HEK293 (cell line): ENCODE measurements around the gene NOL7.

Experiments
- CTCF ChIA-PET: fragments of 350-600 bp; formaldehyde crosslinking; extraction: SDS; loops from one replicate; lab custom pipeline; 2021; ENCODE audit warnings: antibody characterized with exemption; lab: Yijun Ruan, JAX
- POLR2A ChIA-PET: fragments of 300-600 bp; formaldehyde crosslinking; extraction: SDS; loops from one replicate; lab custom pipeline; 2020; ENCODE audit warnings: antibody characterized with exemption, inconsistent platforms; lab: Yijun Ruan, JAX
- H3K27ac ChIP-seq: fragments of 200-500 bp; sonication (Bioruptor generic); 2 replicates; pipeline ENCODE4 v1.5.1; 2014; ENCODE audit warnings: low read depth, low read length, control low read depth, inconsistent platforms; ENCODE audit errors: extremely low read depth
- H3K36me3 ChIP-seq, 2 experiments: fragments of 200-500 bp in 1 of 2; sonication (Bioruptor generic) in 1 of 2; 1 replicate in 1 of 2; 2 replicates in 1 of 2; pipeline ENCODE4 v1.5.1; 2014 to 2017; ENCODE audit warnings: inconsistent platforms in 2 of 2, low read length in 2 of 2; ENCODE audit not compliant: control insufficient read depth in 2 of 2, insufficient read depth in 1 of 2
- H3K4me1 ChIP-seq: fragments of 200-500 bp; sonication (Bioruptor generic); 2 replicates; pipeline ENCODE4 v1.5.1; 2014; ENCODE audit warnings: mild to moderate bottlenecking, low read length, inconsistent platforms; ENCODE audit not compliant: control insufficient read depth, insufficient read depth
- H3K4me3 ChIP-seq: 2 replicates; pipeline ENCODE4 v1.5.1; 2011; ENCODE audit warnings: low read depth, mild to moderate bottlenecking, control low read depth, low read length, moderate library complexity
- H3K9me3 ChIP-seq: fragments of 200-500 bp; sonication (Bioruptor generic); 2 replicates; pipeline ENCODE4 v1.5.1; 2014; ENCODE audit warnings: low read depth, low read length, inconsistent platforms; ENCODE audit not compliant: control insufficient read depth, insufficient read depth
- ATF2 ChIP-seq: fragments of 450-650 bp; formaldehyde crosslinking; IDR thresholded peaks from 2 replicates; pipeline ENCODE4 v1.5.1; 2016; ENCODE audit warnings: missing biosample characterization, missing genetic modification characterization, low read depth
- FEZF1 ChIP-seq: fragments of 450-650 bp; formaldehyde crosslinking; IDR thresholded peaks from 2 replicates; pipeline ENCODE4 v1.5.1; 2016; ENCODE audit warnings: missing biosample characterization, missing genetic modification characterization
- KLF16 ChIP-seq: fragments of 450-650 bp; formaldehyde crosslinking; IDR thresholded peaks from 2 replicates; pipeline ENCODE4 v1.5.1; 2017; ENCODE audit warnings: missing biosample characterization, missing genetic modification characterization
- OVOL3 ChIP-seq: fragments of 450-650 bp; formaldehyde crosslinking; IDR thresholded peaks from 2 replicates; pipeline ENCODE4 v1.5.1; 2016; ENCODE audit warnings: missing biosample characterization, missing genetic modification characterization
- PRDM4 ChIP-seq: fragments of 450-650 bp; formaldehyde crosslinking; IDR thresholded peaks from 2 replicates; pipeline ENCODE4 v1.5.1; 2017; ENCODE audit warnings: missing biosample characterization, missing genetic modification characterization
- ZBTB10 ChIP-seq: fragments of 450-650 bp; formaldehyde crosslinking; IDR thresholded peaks from 2 replicates; pipeline ENCODE4 v1.5.1; 2016; ENCODE audit warnings: missing biosample characterization, missing genetic modification characterization
- ZNF132 ChIP-seq: fragments of 450-650 bp; formaldehyde crosslinking; IDR thresholded peaks from 2 replicates; pipeline ENCODE4 v1.5.1; 2017; ENCODE audit warnings: missing biosample characterization, missing genetic modification characterization, borderline replicate concordance
- ZNF223 ChIP-seq: fragments of 450-650 bp; formaldehyde crosslinking; IDR thresholded peaks from 2 replicates; pipeline ENCODE4 v1.5.1; 2016; ENCODE audit warnings: missing biosample characterization, missing genetic modification characterization
- ZNF266 ChIP-seq: fragments of 450-650 bp; formaldehyde crosslinking; IDR thresholded peaks from 2 replicates; pipeline ENCODE4 v1.5.1; 2016; ENCODE audit warnings: missing biosample characterization, missing genetic modification characterization, low read depth
- ZNF280D ChIP-seq: fragments of 450-650 bp; formaldehyde crosslinking; IDR thresholded peaks from 2 replicates; pipeline ENCODE4 v1.5.1; 2016; ENCODE audit warnings: missing biosample characterization, missing genetic modification characterization
- ZNF558 ChIP-seq: fragments of 450-650 bp; formaldehyde crosslinking; IDR thresholded peaks from 2 replicates; pipeline ENCODE4 v1.5.1; 2016; ENCODE audit warnings: missing biosample characterization, missing genetic modification characterization
- ZSCAN23 ChIP-seq: fragments of 450-650 bp; formaldehyde crosslinking; IDR thresholded peaks from 2 replicates; pipeline ENCODE4 v1.5.1; 2016; ENCODE audit warnings: missing biosample characterization, missing genetic modification characterization
- TF ChIP-seq, protein P1 (sequence below): fragments of 450-650 bp; formaldehyde crosslinking; IDR thresholded peaks from 2 replicates; pipeline ENCODE4 v1.5.1; 2016; ENCODE audit warnings: missing biosample characterization, missing genetic modification characterization

Gene NOL7

DNA sequence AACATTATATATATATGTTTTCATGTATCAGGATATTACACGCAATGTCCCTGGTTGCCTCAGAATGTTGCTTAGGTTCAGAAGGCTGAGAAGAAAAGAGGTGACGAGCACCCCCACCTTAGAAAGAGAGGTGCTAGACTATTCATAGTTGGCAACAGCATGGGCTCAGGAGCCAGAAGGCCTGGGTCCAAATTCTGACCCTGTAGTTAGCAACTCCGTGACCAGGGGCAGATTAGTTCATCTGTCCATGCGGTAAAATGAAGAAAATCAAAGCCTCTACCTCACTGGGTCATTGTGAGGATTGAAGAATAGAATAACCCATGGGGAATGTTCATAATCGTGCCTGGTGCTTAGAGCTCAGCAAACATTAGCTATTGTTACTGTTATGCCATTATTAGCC is 46.2 kb upstream of the NOL7 start (continued):
- TF ChIP-seq ATF2 (tag by site-specific recombination) (no peak), PRDM4 (tag by site-specific recombination) (no peak), ZSCAN23 (tag by site-specific recombination) (no peak), ZBTB10 (no peak), ZNF266 (no peak)

- H3K27ac ChIP-seq: no peak overlapping the region
- CTCF ChIA-PET: interaction anchor here (0.6 to 4.6 kb wide), 6 partner anchors 11 to 495 kb away, joined by 3 to 62 read pairs (median 3); no protein-coding TSS in a partner anchor
- no peaks in the 10 kb centered on the region for H3K36me3 ChIP-seq
- H3K9me3 ChIP-seq: no peaks in the 10 kb centered on the region
- H3K4me3 ChIP-seq: no peak overlapping the region
- TF ChIP-seq ZNF558 (tag by site-specific recombination) (no peak), ZNF223 (no peak), ZNF132 (tag by site-specific recombination) (no peak), OVOL3 (tag by site-specific recombination) (no peak), FEZF1 (tag by site-specific recombination) (no peak), KLF16 (tag by site-specific recombination) (no peak), ZNF280D (tag by site-specific recombination) (no peak)
- TF ChIP-seq, protein P1, sequence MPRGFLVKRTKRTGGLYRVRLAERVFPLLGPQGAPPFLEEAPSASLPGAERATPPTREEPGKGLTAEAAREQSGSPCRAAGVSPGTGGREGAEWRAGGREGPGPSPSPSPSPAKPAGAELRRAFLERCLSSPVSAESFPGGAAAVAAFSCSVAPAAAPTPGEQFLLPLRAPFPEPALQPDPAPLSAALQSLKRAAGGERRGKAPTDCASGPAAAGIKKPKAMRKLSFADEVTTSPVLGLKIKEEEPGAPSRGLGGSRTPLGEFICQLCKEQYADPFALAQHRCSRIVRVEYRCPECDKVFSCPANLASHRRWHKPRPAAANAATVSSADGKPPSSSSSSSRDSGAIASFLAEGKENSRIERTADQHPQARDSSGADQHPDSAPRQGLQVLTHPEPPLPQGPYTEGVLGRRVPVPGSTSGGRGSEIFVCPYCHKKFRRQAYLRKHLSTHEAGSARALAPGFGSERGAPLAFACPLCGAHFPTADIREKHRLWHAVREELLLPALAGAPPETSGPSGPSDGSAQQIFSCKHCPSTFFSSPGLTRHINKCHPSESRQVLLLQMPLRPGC (tag by site-specific recombination): no peak
- TF ChIP-seq, all 188 proteins: peak for 0
- POLR2A ChIA-PET: interaction anchor here (1.5 kb wide), 1 partner anchor 10 kb away, joined by 4 read pairs; no protein-coding TSS in a partner anchor
- H3K4me1 ChIP-seq: 0 out of 2 replicates have a peak, but pooled peaks cover 3% of the 10 kb centered on the region
Measured at GRCh38 chr6:13572240-13572639, 42.9 kb upstream of the NOL7 start.
